GM12874 (cell line): ENCODE results near the gene AKAP13.

Experiments
- TF ChIP-seq, protein P1 (sequence below): IDR thresholded peaks from 2 replicates; pipeline ENCODE4 v1.5.1; 2011; ENCODE audit warnings: low read depth, mild to moderate bottlenecking, control low read depth, low read length, moderate library complexity; ENCODE audit not compliant: insufficient read depth

AKAP13 gene

DNA sequence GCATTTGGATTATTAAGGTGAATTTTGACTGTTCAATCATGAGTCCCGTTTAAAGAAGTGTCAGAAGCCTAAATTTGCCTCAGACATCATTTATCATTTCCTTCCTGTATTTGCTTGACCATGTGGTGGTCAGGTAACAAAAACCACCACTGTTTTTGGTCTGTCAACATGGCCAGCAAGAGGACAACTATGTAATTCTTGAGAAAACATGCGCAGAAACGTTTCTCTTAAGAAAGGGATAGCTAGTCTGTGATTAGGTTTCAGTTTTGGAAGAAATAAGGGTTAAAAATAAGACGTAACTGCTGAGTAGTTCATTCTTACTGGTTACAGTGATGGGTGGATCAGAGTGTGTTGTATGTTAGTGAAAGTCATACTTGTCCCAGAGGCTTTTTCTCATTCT lies 204.5 kb downstream of the AKAP13 start:
- TF ChIP-seq, protein P1, sequence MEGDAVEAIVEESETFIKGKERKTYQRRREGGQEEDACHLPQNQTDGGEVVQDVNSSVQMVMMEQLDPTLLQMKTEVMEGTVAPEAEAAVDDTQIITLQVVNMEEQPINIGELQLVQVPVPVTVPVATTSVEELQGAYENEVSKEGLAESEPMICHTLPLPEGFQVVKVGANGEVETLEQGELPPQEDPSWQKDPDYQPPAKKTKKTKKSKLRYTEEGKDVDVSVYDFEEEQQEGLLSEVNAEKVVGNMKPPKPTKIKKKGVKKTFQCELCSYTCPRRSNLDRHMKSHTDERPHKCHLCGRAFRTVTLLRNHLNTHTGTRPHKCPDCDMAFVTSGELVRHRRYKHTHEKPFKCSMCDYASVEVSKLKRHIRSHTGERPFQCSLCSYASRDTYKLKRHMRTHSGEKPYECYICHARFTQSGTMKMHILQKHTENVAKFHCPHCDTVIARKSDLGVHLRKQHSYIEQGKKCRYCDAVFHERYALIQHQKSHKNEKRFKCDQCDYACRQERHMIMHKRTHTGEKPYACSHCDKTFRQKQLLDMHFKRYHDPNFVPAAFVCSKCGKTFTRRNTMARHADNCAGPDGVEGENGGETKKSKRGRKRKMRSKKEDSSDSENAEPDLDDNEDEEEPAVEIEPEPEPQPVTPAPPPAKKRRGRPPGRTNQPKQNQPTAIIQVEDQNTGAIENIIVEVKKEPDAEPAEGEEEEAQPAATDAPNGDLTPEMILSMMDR: no peak

DNA sequence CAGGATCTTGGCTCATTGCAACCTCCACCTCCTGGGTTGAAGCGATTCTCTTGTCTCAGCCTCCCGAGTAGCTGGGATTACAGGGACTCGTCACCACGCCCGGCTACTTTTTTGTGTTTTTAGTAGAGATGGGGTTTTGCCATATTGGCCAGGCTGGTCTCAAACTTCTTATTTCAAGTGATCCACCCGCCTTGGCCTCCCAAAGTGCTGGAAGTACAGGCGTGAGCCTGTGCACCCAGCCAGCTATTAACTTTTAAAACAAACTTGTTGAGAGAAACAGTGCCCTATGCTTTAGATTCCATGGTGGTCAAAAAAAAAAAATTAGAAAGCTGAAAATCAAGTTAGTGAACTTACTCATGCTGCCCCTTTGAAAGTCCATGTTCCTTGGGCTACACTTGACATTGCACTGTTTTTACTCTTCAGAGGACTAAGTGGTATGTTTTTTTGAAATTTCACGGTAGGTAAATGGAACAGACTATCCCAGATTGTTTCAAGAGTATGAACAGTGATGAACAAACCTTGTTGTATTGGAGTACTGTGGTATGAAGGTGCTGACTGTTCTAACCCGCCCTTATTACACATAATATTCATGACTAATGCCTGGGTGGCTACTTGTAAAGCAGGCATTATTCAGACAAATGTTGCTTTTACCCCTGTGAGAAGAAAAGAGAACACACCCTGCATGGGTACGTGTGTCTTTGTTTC lies 207.5 kb downstream of the AKAP13 start:
- TF ChIP-seq, protein P1: no peak

DNA sequence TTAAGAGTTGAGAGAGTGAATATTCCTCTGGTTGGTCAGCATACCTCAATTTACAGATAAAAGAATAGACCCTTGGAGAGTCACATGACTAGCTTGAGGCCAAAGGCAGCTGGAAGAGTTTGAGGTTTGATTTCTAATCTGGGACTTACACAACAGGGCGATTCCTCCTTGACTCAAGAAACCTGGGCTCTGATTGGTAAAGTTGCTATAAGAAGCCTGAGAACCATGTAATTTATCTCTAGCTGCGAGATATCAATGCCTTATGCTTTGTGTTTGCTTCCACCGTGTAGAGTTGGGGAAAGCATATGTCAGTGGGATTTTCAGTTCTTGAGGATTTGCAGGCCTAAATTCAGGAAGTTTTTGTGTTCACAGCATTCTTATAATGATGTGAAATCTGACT lies 208.3 kb downstream of the AKAP13 start:
- TF ChIP-seq, protein P1: no peak

DNA sequence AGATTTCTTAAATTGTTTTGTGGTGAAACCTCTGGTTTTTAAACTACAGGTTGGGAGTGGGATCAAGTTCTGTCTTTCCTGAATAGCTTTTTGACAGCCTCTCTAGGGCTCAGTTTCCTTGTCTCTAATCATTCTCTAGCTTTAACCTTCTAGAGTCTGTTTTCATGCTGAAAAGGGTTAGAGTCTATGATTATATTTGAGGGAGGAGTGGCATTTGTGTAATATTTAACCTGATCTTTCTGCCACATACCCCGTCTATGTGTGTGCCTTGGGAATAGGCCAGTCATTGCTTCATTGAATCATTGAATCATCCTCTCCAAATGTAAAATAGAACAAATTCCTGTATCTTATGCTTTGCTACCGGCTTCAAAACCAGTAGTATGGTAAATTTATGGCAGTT lies 209.4 kb downstream of the AKAP13 start:
- TF ChIP-seq, protein P1: no peak

DNA sequence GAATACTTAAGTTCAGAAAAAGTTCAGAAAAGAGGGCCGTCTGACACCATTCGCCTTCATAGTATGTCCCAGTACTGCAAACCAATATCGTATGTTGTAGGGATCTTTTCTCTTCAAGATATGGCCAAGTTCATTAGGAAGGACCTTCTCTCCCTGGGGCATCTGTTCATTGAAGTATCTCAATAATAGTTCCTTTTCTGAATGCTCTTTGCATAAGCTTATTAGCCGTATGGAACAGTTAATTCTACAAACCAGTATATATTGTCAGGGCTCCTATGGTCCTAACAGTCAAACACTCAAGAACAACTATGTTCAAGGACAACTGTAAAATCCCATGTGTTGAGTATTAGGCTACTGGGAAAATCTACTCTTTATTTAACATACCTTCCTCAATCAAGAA lies 211.2 kb downstream of the AKAP13 start:
- TF ChIP-seq, protein P1: no peak

DNA sequence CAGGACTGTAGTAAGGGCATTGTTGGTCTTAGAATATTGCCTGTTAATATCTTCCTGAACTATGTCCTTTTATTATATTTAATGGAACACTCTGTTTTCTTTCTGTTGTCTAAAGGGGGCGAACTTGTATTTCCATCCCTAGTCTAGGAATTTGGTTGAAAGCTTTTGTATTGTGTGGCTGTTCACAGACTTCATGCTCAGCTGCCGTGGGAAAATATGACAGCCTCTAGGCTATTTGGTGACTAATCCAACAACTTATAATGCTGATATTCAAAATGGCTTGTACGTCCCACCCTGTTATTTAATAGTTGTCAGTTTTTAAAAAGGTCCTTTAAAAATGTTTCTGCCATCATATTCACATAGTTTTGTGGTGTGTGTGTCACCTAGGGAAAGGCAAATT lies 211.7 kb downstream of the AKAP13 start:
- TF ChIP-seq, protein P1: no peak

DNA sequence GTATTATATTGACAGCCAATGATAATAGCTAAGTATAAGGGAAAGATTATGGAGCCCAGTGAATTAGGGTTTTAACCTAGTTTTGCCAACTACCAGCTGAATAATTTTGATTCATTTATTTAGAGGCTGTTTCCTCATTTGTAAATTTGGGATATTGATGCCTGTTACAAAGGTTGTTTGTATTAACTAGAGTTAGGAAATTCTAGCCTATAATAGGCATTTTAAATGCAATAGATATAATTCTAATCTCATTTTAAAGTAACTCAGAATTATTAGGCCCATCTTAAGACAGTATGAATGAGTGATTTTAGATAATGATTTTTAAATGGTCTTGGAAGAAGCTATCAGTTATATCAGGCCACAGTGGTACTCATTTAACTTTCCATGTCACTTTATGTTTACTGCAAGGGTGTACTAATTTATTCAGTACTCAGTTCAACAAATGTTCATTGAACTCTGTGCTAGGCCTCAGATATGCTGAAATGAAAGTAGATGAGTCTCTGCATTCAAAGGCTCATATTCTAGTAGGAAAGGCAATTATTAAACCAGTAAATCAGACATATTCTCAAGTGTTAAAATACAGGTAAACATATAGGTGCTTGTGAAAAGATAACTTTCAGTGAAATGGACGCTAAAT lies 213.5 kb downstream of the AKAP13 start:
- TF ChIP-seq, protein P1: no peak
